Vagina (tissue), 2 donors: ENCODE measurements around the gene MMP23B. TPM values are rescaled to one million over a fixed set of nuclear protein-coding genes. Genes with fewer than 3 reads are reported as not detected.

Experiments used
- DNase-seq, 2 donors: peaks; one replicate each; pipeline ENCODE4 v3.0.0-alpha.2; 2017; ENCODE audit errors: extremely low spot score in 2 of 2
- H3K27ac ChIP-seq: fragments of 200-600 bp; sonication (generic); one replicate; pipeline ENCODE4 v1.5.1; 2019
- H3K27me3 ChIP-seq: fragments of 200-600 bp; sonication (generic); one replicate; pipeline ENCODE4 v1.5.1; 2019
- H3K36me3 ChIP-seq, 2 donors: fragments of 200-600 bp; sonication (generic); one replicate each; pipeline ENCODE4 v1.5.1; 2017 to 2019
- H3K4me1 ChIP-seq: fragments of 200-600 bp; sonication (generic); one replicate; pipeline ENCODE4 v1.5.1; 2019
- H3K4me3 ChIP-seq, 2 donors: fragments of 200-600 bp; sonication (generic); 1 replicate in 1 of 2; 2 replicates in 1 of 2; pipeline ENCODE4 v1.5.1; 2016 to 2019
- H3K9me3 ChIP-seq: fragments of 200-600 bp; sonication (generic); one replicate; pipeline ENCODE4 v1.5.1; 2019
- POLR2A ChIP-seq, 2 donors: fragments of 450-650 bp; IDR thresholded peaks; one replicate each; pipeline ENCODE4 v1.6.1; 2017; ENCODE audit warnings: antibody characterized with exemption in 2 of 2, mild to moderate bottlenecking in 2 of 2, moderate library complexity in 2 of 2
- POLR2AphosphoS5 ChIP-seq, 2 donors: sonication (generic); formaldehyde crosslinking; IDR thresholded peaks; one replicate each; pipeline ENCODE4 v1.9.0; 2017; ENCODE audit warnings: antibody characterized with exemption in 2 of 2, mild to moderate bottlenecking in 2 of 2, low read depth in 1 of 2; ENCODE audit not compliant: insufficient read depth in 1 of 2
- intact Hi-C: fragments of 100-400 bp; cut with DNase I; formaldehyde crosslinking; loops from one replicate; pipeline ENCODE4 v1.15.1; 2023
- total RNA-seq: library from RNA; depleted of rRNA; stranded (reverse); fragments of >200 nt; gene quantifications from one replicate; pipeline ENCODE4 v1.2.3, GENCODE V29; 2016
- TF ChIP-seq, protein P1 (sequence below), 3 experiments: fragments of 450-650 bp in 2 of 3; fragments of 200-600 bp in 1 of 3; sonication (generic) in 1 of 3; IDR thresholded peaks; one replicate each; pipeline ENCODE4 v1.5.1; 2017 to 2019; ENCODE audit warnings: antibody characterized with exemption in 3 of 3, mild to moderate bottlenecking in 2 of 3, moderate library complexity in 2 of 3

Gene MMP23B
- total RNA-seq, 1 donor from 2014 or later = 42.7 TPM

DNA sequence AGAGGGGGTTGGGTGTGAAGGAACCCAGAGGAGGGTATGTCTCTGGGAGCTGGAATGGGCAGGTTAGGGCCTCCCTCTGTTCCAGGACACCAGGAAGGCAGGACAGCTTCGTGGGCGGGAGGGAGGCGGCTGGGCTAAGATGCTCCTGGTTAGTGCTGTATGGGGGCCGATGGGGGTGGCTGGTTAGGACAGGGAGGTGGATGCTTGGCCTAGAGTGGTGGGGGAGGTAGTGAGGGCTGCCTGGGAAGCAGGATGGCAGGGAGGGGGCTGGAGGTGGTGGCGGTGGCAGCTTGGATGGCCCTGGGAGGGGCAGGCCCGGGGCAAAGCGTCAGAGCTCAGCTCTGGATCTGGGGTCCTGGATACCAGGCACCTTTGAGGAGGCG, 6.2 kb upstream of the MMP23B start:
- TF ChIP-seq POLR2A (IDR thresholded peaks at IDR 0.05) = no peak
- TF ChIP-seq, protein P1, sequence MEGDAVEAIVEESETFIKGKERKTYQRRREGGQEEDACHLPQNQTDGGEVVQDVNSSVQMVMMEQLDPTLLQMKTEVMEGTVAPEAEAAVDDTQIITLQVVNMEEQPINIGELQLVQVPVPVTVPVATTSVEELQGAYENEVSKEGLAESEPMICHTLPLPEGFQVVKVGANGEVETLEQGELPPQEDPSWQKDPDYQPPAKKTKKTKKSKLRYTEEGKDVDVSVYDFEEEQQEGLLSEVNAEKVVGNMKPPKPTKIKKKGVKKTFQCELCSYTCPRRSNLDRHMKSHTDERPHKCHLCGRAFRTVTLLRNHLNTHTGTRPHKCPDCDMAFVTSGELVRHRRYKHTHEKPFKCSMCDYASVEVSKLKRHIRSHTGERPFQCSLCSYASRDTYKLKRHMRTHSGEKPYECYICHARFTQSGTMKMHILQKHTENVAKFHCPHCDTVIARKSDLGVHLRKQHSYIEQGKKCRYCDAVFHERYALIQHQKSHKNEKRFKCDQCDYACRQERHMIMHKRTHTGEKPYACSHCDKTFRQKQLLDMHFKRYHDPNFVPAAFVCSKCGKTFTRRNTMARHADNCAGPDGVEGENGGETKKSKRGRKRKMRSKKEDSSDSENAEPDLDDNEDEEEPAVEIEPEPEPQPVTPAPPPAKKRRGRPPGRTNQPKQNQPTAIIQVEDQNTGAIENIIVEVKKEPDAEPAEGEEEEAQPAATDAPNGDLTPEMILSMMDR (IDR thresholded peaks at IDR 0.05) = no peak
- no peak for TF ChIP-seq POLR2AphosphoS5 (IDR thresholded peaks at IDR 0.05; ENCODE audit: insufficient read depth in 1 of 2, low read depth in 1 of 2)
- H3K36me3 ChIP-seq = no peaks in the 10 kb centered on the region
- DNase-seq = no peak
- no peak overlapping the region for H3K4me3 ChIP-seq
- H3K9me3 ChIP-seq = no peaks in the 10 kb centered on the region
- no peak overlapping the region for H3K27ac ChIP-seq
- intact Hi-C loops = no loop called here
- no peaks in the 10 kb centered on the region for H3K27me3 ChIP-seq
- H3K4me1 ChIP-seq = peaks cover 15% of the 10 kb centered on the region

DNA sequence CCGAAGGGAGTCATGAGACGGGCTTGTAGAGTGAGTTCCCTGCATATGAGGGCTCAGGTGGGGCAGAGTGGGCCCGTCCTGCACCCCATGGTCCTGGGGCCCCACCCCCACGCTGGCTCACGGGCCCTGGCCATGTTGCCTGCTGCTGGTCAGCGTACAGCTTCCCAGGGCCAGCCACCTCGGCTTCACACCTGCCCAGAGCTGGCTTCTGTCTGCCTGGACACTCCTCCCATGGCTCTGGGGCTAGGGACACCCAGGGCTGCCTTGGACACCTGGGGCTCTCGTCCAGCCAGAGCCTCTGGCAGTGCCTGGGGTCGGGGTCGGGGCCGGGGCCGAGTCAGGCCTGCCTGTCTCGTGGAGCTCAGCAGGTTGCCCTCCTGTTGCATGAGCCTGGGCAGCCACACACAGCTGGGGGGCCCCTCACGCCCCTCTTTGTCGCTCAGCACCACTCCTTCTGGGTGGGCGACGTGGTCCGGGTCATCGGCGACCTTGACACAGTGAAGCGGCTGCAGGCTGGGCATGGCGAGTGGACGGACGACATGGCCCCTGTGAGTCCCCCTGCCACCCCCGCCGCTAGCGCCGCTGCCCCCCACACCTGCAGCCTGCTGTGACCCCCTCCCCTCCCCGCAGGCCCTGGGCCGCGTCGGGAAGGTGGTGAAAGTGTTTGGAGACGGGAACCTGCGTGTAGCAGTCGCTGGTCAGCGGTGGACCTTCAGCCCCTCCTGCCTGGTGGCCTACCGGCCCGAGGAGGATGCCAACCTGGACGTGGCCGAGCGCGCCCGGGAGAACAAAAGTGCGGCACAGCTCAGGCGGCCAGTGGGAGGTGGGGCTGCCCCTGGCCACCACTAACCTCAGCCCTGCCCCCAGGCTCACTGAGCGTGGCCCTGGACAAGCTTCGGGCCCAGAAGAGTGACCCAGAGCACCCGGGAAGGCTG, 5.5 kb upstream of the MMP23B start:
- no peak overlapping the region for H3K4me3 ChIP-seq
- no peaks in the 10 kb centered on the region for H3K9me3 ChIP-seq
- peaks cover under 1% of the 10 kb centered on the region for H3K27me3 ChIP-seq
- H3K36me3 ChIP-seq = no peaks in the 10 kb centered on the region
- TF ChIP-seq, protein P1 (IDR thresholded peaks at IDR 0.05) = no peak
- TF ChIP-seq POLR2AphosphoS5 (IDR thresholded peaks at IDR 0.05; ENCODE audit: insufficient read depth in 1 of 2, low read depth in 1 of 2) (no peak), POLR2A (IDR thresholded peaks at IDR 0.05) (no peak)
- peaks cover 22% of the 10 kb centered on the region for H3K4me1 ChIP-seq
- DNase-seq = no peak
- H3K27ac ChIP-seq = no peak overlapping the region
- intact Hi-C loops = no loop called here

DNA sequence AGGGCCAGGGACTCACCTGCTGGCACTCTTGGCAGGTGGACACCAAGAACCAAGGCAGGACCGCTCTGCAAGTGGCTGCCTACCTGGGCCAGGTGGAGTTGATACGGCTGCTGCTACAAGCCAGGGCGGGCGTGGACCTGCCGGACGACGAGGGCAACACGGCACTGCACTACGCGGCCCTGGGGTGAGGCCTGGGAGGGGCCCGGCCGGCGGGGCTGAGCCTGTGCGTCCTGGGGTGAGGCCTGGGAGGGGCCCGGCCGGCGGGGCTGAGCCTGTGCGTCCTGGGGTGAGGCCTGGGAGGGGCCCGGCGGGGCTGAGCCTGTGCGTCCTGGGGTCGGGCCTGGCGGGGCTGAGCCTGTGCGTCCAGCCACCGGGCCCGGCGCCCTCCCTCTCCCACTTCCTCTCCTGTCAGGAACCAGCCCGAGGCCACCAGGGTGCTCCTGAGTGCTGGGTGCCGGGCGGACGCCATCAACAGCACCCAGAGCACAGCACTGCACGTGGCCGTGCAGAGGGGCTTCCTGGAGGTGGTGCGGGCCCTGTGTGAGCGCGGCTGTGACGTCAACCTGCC, 4.6 kb upstream of the MMP23B start:
- peaks cover 26% of the 10 kb centered on the region for H3K4me1 ChIP-seq
- peaks cover 4% of the 10 kb centered on the region for H3K27me3 ChIP-seq
- intact Hi-C loops = no loop called here
- no peak overlapping the region for H3K27ac ChIP-seq
- H3K36me3 ChIP-seq = no peaks in the 10 kb centered on the region
- no peaks in the 10 kb centered on the region for H3K9me3 ChIP-seq
- TF ChIP-seq POLR2A (IDR thresholded peaks at IDR 0.05) (no peak), POLR2AphosphoS5 (IDR thresholded peaks at IDR 0.05; ENCODE audit: insufficient read depth in 1 of 2, low read depth in 1 of 2) (no peak)
- TF ChIP-seq, protein P1 (IDR thresholded peaks at IDR 0.05) = no peak
- DNase-seq = no peak
- no peak overlapping the region for H3K4me3 ChIP-seq

DNA sequence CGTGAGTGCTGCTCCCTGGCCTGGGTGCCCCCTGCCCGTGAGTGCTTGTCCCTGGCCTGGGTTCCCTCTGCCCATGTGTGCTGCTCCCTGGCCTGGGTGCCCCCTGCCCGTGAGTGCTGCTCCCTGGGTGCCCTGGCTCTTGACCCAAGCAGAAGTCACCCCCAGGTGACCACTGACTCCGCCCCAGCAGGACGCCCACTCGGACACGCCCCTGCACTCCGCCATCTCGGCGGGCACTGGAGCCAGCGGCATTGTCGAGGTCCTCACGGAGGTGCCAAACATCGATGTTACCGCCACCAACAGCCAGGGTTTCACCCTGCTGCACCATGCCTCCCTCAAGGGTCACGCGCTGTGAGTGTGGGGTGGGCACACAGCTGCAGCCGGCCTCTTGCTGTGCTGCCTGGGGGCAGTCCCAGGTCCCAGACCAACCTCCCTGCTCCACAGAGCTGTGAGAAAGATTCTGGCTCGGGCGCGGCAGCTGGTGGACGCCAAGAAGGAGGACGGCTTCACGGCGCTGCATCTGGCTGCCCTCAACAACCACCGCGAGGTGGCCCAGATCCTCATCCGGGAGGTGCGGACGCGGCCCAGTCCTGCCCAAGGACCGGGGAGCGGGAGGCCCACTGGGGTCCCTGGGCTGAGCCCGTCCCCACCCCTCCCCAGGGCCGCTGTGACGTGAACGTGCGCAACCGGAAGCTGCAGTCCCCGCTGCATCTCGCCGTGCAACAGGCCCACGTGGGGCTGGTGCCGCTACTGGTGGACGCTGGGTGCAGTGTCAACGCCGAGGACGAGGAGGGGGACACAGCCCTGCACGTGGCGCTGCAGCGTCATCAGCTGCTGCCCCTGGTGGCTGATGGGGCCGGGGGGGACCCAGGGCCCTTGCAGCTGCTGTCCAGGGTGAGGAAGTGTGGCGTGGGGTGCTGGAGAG, 3.9 kb upstream of the MMP23B start:
- Histone ChIP-seq H3K27ac (no peak overlapping the region), H3K36me3 (no peaks in the 10 kb centered on the region), H3K27me3 (peaks cover 4% of the 10 kb centered on the region), H3K4me1 (peaks cover 26% of the 10 kb centered on the region), H3K4me3 (no peak overlapping the region), H3K9me3 (no peaks in the 10 kb centered on the region)
- DNase-seq = no peak
- intact Hi-C loops = no loop called here
- TF ChIP-seq POLR2AphosphoS5 (IDR thresholded peaks at IDR 0.05; ENCODE audit: insufficient read depth in 1 of 2, low read depth in 1 of 2) (no peak), POLR2A (IDR thresholded peaks at IDR 0.05) (no peak)
- TF ChIP-seq, protein P1 (IDR thresholded peaks at IDR 0.05) = no peak
